CD4-positive, alpha-beta T cell treated with Interleukin-17A for 4 hours (primary cell): Measurements from ENCODE around the gene PDE4D.
"Not testable (repeated sequence)": the region's sequence is repeated elsewhere in the genome, so short reads cannot be mapped to it uniquely, and the experiment has no call there.

Experiments
- DNase-seq: peaks from one replicate; pipeline ENCODE4 v3.0.0-alpha.2; 2020; ENCODE audit warnings: mixed read lengths

PDE4D gene

DNA sequence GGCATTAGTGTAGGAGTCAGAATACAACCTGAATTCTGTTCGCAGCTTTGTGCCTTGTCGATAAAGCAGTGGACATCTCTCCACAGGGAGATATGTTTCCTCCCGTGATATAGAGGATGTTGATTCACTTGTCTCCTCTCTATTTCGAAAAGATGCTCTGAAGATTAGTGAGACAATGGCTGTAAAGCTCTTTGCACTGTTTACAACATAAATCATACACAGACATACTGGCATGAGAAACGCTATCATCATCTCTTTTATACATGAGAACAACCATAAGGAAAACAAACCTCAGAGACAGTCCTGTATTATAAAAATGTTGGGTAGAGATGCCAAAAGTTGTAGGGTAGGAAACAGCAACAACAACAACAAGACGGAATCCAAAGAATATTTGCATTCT is 803.2 kb downstream of the PDE4D start:
- no peak for DNase-seq

DNA sequence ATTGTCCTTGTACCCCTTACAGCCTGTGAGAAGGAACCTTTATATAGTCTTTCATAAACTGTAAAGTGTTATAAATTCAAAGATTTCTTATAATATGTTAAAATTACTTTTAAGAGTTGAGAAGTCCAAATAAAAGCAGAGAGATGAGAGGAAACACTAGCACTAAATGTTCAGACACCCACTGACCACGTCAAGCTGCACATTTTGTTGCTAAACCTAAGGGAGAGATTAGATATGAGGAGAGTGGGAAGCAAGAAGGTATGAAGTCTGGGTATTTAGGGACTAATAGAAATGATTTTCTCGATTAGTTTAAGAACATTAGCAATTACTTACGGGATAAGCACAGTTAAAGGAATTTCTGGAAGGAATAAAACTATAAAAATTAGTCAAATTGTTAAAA is 803.8 kb downstream of the PDE4D start:
- DNase-seq: no peak

DNA sequence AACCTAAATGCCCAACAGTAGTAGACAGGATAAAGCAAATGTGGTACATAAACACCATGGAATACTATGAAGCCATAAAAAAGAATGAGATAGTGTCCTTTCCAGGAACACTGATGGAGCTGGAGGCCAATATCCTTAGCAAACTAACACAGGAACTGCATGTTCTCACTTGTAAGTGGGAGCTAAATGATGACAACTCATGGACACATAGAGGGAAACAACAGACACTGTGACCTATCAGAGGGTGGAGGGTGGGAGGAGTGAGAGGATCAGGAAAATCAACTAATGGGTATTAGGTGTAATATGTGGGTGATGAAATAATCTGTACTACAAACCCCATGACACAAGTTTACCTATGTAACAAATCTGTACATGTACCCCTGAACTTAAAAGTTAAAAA is 805.0 kb downstream of the PDE4D start:
- DNase-seq: no peak

DNA sequence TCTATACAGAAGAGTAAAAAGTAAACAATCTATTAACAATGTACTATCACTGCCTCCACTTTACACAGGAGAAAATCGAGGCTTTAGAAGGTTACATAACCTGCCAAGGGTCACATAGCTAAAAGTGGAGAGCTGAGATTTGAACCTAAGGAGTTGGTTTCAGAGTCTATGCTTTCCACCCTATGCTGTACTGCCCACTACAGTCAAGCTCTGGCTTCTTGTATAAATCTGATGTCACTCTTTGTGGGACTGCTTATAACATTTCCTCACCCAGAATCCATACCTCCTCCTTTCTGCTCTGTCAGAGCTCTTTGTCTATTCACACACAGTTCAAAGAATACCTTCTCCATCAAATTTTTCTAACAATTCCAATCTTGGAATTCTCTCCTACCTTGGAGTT is 807.5 kb downstream of the PDE4D start:
- DNase-seq: no peak

DNA sequence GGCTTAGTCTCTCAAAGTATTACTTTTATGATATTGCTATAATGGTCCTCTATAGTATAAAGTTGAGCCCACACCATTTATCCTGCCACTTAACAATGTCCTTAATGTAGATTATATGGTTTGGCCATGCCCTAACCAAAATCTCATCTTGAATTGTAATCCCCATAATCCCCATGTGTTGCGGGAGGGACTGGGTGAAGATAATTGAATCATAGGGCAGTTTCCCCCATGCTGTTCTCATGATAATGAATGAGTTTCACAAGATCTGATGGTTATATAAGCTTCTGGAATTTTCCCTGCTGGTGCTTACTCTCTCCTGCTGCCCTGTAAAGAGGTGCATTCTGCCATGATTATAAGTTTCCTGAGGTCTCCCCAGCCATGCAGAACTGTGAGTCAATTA is 811.8 kb downstream of the PDE4D start:
- no peak for DNase-seq

DNA sequence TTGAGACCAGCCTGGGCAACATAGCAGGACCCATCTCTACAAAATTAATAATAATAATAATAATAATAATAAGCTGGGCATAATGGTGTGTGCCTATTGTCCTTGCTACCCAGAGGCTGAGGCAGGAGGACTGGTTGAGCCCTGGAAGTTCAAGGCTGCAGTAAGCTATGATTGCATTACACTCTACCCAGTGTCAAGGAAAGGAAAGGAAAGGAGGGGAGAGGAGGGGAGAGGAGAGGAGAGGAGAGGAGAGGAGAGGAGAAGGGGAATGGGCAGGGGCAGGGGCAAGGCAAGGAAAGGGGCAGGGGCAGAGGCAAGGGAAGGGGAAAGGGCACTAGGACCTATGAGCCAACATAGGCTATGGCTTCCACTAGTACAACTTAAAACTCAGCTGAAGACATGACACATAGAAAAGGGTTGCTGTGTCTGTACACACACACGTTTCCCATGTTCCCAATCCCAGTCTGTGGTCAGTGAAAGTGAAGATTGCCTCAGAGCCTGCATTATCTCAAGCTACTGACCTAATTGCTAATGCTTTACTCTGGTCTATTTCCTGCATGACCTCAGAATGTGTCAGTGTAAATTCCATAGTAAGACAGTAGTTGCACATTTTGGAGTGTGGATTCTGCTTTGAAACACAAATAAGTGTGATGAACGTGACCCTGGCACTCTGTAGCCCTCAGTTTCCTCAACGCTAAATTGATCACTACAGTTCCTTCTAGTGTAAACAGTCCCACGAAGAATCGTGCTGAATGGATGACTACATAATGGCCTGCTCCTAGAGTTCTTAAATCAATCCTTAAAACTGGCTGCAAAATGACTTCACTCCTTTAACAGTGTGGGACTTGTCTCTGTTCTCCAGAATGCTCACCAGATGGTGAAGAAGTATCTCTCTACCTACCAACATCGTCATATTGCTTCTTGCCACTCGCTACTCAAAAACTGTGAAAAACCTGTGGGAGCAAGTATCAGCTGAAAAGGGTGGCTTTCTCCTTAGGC is 813.6 kb downstream of the PDE4D start:
- no peak for DNase-seq

DNA sequence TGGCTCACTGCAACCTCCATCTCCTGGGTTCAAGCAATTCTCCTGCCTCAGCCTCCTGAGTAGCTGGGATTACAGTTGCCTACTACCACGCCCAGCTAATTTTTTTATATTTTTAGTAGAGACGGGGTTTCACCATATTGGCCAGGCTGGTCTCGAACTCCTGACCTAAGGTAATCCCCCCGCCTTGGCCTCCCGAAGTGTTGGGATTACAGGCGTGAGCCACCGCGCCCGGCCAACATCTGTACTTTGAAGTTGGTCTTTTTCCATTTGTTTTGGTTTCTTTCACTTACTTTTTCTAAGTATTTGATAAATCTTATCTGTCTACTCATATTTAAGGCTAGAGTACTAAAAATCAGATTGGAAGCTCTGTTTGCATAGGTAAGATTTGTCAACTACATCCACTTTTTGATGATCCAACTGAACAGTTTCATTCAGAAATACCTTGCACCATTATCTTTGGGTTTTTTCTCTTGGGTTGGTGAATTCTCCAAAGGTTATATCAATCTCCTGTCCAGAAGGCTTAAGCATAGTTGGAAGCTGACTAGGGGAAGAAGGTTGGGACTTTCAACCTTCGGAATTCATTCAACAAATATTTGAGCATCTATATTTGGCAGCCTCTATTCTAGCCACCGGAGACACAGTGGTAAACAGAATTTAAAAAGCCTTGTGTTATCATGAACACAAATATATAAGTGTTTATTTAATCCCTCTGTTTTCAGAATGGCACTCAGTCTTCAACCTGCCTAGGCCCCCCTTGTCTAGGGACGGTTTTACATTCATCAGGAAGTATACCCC is 821.6 kb downstream of the PDE4D start:
- DNase-seq: no peak

DNA sequence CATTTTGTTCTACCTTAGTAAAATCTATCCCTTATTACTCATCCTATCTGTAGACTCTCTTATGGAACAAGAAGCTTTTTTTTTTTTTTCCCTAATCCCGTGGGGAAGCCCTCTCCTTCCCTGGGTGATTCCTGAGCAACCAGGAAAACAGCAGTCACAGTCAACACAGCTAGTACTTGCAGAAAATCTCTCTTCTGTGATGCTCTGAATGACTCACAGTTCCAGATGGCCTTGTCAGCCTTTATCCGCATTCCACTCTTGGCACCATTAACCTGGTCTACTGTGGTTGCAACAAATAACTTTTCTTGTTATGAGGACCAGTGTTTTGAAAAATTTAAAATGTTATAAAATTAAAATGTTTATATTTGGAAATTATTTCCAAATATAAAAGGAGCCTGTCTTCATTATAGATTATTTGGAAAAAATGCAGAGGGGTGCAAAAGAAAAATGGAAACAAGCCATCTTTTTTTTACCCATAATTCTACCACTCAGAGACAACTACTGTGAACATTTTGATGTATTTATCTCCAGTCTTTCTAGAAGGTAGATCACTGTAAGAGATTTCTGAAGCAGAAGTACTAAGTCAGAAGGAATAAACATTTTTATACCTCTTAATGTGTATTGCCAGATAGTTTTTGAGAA is 824.0 kb downstream of the PDE4D start:
- no peak for DNase-seq

DNA sequence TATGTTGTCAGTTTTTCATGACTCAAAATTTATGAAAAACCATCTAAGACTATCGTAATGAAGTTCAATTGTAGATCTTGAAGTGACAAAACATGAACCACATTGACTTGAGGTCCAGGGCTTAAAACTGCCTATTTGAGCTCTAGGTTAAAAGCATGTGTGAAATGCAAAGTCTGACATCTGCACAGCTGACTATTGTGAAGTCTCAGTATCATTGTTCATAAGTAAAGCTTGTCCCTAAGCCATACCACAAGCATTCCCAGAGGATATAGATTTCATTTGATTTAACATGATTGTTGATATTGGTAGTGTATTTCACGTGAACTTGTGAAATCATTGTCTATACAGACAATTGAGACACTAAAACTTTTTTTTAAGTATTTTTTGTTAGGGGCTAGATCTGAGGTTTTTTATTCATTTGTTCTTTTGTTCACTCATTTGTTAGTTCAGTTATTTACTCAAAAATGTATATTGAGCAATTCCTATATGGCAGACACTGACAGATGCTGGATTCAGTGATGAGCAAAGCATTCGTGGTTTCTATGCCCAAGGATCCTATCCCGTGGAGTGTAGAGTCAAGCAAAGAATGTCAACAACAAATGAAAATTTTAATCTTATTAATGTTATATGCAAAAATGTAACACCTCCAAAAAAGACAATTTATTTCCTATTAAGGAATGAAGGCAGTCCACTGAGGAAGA is 825.4 kb downstream of the PDE4D start:
- no peak for DNase-seq

DNA sequence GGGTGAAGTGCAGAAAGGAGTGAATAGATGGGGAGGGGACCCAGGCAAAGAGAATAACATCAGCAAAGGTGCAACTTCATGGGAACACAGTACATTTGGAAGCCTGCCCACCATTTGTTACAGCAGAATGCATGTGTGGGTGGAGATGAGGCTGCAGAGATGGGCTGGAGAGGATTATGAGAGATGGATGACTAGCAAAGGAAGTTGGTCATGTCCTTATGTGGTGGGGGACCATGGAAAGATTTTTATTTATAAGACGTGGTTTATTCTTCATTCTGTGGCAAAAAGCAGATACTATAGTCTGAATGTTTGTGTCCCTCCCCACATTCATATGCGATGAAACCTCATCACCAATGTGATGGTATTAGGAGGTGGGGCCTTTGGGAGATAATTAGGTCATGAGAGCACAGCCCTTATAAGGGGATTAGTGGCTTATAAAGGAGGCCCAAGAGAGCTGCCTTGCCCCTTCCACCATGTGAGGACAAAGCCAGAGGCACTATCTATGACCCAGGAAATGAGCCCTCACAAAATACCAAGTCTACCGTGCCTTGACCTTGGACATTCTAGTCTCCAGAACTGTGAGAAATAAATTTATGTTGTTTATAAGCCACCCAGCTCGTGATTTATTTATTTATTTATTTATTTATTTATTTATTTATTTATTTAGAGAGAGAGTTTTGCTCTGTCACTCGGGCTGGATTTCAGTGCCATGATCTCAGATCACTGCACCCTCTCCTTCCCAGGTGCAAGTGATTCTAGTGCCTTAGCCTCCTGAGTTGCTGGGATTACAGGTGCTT is 827.0 kb downstream of the PDE4D start:
- no peak for DNase-seq

DNA sequence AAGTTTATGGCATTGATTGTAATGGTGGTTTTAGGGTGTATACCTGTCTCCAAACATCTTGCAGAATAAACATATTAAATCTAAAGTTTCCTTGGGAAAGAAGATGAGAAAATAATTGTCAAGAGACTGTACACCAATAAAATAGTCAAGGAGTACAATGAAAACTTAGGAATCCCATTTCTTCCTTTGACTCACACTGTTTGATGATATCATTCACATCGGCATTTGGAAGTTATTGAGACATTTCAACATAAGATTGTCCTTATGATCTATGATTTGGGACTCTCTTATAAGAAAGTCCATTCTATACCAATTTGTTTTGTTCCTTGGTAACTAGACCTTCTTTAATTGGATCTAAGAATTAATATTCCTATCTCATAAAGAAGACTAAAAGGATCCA is 828.0 kb downstream of the PDE4D start:
- DNase-seq: no peak

DNA sequence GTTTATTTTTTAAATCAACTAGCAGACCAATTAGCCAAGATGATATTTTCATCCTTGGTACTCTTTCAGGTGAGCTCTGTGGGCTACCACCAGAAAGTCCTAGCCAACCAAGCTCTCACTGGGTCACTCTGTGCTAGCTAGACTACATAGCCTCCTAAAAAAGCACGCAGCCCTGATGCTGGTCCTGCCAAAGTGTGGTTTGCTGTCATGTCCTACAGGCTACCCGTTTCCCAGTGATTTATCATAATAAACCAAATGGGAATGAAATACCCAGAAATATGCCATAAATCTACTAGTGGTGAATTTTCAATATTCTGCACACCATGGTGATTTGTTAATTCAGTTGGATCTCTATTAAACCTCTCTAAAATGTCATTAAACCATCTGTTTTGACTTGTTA is 829.2 kb downstream of the PDE4D start:
- no peak for DNase-seq

DNA sequence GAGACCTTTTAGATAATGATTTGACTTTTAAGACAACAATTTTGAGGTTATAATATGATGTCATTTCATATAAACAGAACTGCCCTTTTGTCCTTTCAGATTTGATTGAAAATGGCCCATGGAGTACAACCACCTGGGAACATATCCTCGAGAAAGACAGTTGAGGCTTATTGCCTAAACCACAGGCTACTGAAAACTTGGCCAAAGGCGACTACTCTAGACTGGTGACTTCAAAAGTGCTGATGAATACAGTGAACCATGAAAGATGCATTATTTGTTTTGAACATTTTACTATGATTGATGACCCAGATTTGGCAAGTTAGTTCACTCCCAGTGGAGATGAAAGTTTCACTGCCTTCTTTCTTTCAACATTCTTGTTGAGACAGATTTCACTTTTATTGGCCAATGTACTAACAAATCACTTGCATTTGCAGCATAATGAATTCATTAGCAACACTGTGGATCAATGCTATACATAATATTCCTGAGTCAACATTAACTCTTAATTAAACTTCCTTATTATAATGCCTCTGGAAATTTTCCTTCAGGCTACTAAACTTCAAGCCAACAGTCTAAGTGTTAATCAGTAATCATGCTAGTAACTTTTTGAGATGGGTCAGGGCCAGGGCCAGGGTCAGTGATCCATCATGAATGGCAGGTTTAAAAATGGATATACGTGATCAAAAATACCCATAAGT is 830.4 kb downstream of the PDE4D start:
- no peak for DNase-seq

DNA sequence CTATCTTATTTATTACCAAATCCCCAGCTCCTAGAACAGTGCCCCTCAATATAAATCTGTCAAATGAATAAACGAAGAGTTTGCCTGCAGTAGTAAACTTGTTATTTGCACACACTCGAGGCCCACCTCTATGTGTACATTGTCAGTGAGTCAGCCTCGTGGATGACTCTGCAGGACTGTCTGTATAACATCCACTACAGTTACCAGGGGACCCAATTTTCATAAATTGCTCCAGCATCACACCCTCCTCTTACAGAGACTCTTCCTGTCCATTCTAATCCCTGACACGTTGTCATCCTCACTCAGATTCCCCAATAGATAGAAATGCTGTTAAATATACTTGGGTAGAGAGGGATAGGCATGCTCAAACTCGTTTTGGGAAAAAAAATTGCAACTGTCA is 832.1 kb downstream of the PDE4D start:
- no peak for DNase-seq

DNA sequence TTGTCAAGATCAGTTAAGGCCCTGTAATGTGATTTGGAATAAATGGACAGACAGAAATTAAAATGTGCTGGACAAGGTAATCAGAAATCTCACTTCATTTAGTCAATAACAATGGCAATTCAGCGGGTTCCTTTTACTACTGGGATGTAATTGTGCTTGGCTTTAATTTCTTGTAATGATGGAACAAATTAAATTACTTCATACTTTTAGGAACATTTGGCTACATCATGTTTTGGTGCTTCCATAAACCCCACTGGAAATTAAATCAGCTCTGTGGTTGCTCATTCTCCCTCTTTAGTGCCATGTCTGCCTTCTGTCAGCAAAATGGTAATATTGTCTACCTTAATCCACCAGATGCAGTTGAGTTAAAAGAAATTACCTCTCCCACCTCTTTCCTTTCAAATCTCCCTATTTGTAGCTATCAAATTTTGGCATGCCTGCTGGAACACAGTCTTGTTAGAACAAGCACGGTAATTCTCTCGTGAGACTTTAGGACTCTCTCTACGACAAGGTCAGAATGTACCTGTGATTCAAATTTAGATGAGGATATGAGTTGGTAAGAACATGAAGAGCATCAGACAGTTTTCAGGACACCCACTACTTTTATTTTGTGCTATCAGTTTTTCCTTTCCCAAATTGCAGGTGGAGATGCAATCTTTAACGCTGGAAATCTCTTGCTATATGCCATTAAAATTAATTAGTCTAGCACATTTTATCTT is 834.4 kb downstream of the PDE4D start:
- no peak for DNase-seq

DNA sequence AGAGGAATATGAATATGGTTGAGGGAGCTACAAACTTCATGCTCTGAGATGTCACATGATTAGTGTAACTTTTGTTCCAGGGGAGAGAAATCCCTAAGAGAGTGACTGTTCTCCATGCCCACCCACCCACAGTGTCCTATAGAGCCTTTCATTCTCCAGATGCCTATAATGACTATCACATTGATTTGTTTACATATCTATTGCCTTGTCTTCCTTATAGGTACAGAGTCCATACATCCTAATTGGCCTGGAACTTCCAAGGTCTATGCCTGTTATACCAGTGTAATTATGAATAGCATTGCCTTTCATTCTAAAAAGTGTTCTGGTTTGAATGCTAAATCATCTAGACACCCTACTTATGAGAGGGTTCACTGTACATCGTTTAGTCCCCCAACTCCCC is 835.3 kb downstream of the PDE4D start:
- DNase-seq: no peak

DNA sequence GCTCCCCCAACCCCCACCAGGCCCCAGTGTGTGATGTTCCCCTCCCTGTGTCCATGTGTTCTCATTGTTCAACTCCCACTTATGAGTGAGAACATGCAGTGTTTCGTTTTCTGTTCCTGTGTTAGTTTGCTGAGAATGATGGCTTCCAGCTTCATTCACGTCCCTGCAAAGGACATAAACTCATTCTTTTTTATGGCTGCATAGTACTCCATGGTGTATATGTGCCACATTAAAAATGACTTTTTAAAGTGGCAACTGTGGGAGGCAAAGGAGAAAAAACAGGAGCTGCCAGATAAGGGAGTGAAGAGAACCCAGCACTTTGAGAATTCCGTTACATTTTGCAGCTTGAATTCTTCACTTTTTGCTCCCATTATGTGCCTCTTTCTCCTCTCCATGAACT is 836.9 kb downstream of the PDE4D start:
- DNase-seq: not testable (repeated sequence)

DNA sequence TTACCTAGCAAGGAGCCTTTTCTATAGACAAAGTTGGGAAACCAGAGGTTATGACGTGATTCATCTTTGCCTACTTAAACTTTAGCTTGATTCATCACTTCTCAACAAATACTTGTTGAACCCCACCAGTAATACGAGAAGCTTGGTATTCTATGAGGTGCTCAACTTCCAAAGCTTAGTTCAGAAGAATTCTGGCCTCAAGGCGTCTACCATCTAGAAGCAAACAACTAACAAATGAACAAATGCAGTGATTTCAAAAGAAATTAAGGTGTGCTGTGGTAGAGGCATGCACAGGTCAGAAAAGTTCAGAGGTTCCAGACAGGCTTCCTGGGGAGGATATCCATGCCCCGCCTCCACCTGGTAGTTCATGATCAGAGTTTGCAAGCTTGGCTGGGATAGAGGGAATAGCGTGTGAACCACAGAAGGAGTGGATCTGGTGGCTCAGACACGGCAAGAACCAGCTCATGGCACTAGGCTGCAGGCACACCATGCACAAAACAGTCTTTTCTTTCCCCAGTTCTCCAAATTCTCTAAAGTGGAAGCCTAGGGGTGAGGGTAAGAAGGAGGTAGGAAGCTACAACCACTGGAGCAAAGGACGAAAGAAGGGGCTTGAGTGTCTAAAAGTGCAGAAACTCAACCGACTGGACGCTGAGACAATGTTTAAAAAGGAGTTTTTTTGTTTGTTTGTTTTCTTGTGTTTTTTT is 837.6 kb downstream of the PDE4D start:
- no peak for DNase-seq

DNA sequence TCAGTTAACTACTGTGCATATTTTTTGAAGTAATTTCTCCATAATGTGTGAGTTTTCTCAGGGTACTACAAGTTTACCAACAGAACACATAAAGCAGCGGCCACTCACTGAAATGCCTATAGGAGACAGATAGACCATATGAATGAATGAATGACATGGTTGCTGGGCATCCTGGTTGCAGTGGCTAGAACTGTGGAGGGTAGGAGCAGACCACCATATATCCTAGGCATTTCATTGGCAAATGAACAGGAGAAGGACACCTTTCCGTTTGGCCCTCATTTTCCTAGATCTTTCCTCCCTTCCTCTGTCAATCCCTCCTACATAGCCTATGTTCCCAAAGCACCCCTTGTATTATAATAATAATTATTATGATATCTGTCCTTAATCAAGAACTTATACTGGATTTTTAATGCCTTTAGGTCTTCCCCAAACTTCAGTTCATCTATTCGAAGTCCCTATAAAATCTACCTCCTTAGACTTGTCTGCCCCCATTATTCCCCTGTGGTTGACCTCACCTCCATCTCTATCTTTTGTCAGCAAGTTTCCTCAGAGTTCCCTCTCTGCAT is 838.5 kb downstream of the PDE4D start:
- DNase-seq: no peak

DNA sequence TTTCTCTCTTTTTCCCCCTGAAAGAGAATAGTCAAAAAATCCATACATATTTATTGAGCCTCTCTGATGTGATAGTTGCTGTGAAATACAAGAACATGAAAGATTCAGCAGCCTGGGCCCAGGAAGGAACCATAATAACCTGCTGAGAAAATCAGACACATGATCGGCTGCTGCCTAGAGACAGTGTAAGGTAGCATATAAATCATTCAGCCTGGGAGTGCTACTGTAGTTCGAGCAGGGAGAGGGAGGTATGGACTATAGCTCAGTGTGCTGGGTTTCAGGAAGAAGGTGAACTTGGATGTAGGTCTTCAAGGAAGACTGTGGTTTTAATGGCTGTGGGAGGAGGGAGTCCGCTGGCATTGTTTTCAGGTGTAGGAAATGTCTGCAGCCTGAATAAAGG is 841.6 kb downstream of the PDE4D start:
- no peak for DNase-seq
